Measurements from ENCODE around the gene TADA2B. TPM values are rescaled to one million over a fixed set of nuclear protein-coding genes. Genes with fewer than 3 reads are reported as not detected.
A peak's percentile ranks its signal among the peaks of the same experiment; 100 is the strongest.

Gene TADA2B
- total and polyA plus RNA-seq, 2 of the 4 experiments (the other 2 are of a cell fraction) = 6.1 to 8.6 TPM

- peak; percentile 31; the same call in 1 of the 2 replicates for ATAC-seq (ENCODE audit: low read depth)
- Histone ChIP-seq H3K56ac (ENCODE audit: extremely low read depth, insufficient read depth, low read length) (no peak overlapping the region), H3K4me1 (ENCODE audit: control insufficient read depth, insufficient read depth, low read length) (no peaks in the 10 kb centered on the region), H3K9me1 (ENCODE audit: insufficient read depth, low read length) (peaks cover 5% of the 10 kb centered on the region), H3K36me3 (ENCODE audit: control insufficient read depth, insufficient read depth, low read length) (peaks cover 42% of the 10 kb centered on the region), H3K9me3 (ENCODE audit: control insufficient read depth, insufficient read depth, low read length) (no peaks in the 10 kb centered on the region), H4K8ac (ENCODE audit: low read depth in 2 of 2, low read length in 2 of 2) (no peak overlapping the region), H3K14ac (replicated peaks; ENCODE audit: low read depth, low read length) (no peak overlapping the region), H3K27me3 (ENCODE audit: control insufficient read depth, insufficient read depth, low read length) (no peaks in the 10 kb centered on the region), H2BK5ac (ENCODE audit: low read depth, low read length, poor library complexity, severe bottlenecking) (peak overlapping the region; percentile 7), H2AK5ac (ENCODE audit: low read depth, low read length) (no peak overlapping the region), H3K9ac (ENCODE audit: low read depth, low read length) (no peak overlapping the region), H2BK120ac (ENCODE audit: low read depth, low read length) (no peak overlapping the region), H4K20me1 (ENCODE audit: insufficient read depth, low read length) (peaks cover 37% of the 10 kb centered on the region), H3K4ac (ENCODE audit: low read depth, low read length) (no peak overlapping the region), H4K5ac (ENCODE audit: low read depth, low read length) (no peak overlapping the region), H2BK20ac (ENCODE audit: low read depth, low read length) (no peak overlapping the region), H4K91ac (ENCODE audit: insufficient read depth, low read depth, low read length) (no peak overlapping the region), H2AFZ (replicated peaks; ENCODE audit: low read length, poor library complexity) (peak overlapping the region; percentile 3), H3K18ac (ENCODE audit: low read depth, low read length) (no peak overlapping the region), H3K4me2 (ENCODE audit: low read depth, low read length) (no peak overlapping the region), H3K27ac (ENCODE audit: insufficient read depth, low read length) (no peak overlapping the region; the same call in 1 of the 2 replicates), H2BK15ac (ENCODE audit: low read depth, low read length) (no peak overlapping the region), H3K4me3 (ENCODE audit: insufficient read depth, low read depth, low read length) (no peak overlapping the region), H3K23ac (ENCODE audit: low read depth, low read length) (no peak overlapping the region), H3K79me1 (ENCODE audit: low read depth in 1 of 2, low read length in 2 of 2) (peaks cover 35 to 68% of the 10 kb centered on the region in 2 experiments), H2AK9ac (replicated peaks; ENCODE audit: low read depth, low read length, poor library complexity) (peak overlapping the region; percentile 33)
- peak; percentile 69 for DNase-seq
- dilution Hi-C loops (cut with HindIII; ENCODE audit: low sequenced_read_pairs, unreplicated experiment) = no loop called here
- ChIA-PET CTCF (no interaction called here), POLR2A (ENCODE audit: unreplicated experiment) (no interaction called here)
- intact Hi-C loops (cut with micrococcal nuclease) = no loop called here
- TF ChIP-seq RAD21 (IDR thresholded peaks at IDR 0.05; ENCODE audit: low read length) = no peak
- no peak for TF ChIP-seq CTCF (conservative IDR thresholded peaks at IDR 0.05; ENCODE audit: low read depth, low read length)
- no peak for TF ChIP-seq ELK1 (IDR thresholded peaks at IDR 0.05; ENCODE audit: borderline replicate concordance, low read depth, low read length)
- no peak for TF ChIP-seq FOS (IDR thresholded peaks at IDR 0.05; ENCODE audit: low read depth, low read length)
- TF ChIP-seq MAFK (IDR thresholded peaks at IDR 0.05; ENCODE audit: low read depth, low read length) = no peak
- no peak for TF ChIP-seq RFX5 (IDR thresholded peaks at IDR 0.05; ENCODE audit: low read depth, low read length)
- TF ChIP-seq BHLHE40 (IDR thresholded peaks at IDR 0.05; ENCODE audit: low read depth, low read length) = no peak
- no peak for TF ChIP-seq NFE2L2 (IDR thresholded peaks at IDR 0.05; ENCODE audit: low read depth, low read length)
- no peak for TF ChIP-seq SMC3 (IDR thresholded peaks at IDR 0.05; ENCODE audit: low read depth, low read length)
- no peak for TF ChIP-seq CEBPB (IDR thresholded peaks at IDR 0.05; ENCODE audit: low read depth, low read length)
- in situ Hi-C loops (cut with MboI; ENCODE audit: low sequenced_read_pairs) = no loop called here
- BruUV-seq (replicated peaks) = TSS peak; percentile 23
- WGBS, 2 experiments (ENCODE audit: extremely low coverage in 2 of 2, insufficient read length in 1 of 2) = 94% methylated on average over 20 of the region's 31 CpGs; no CpG with 5 or more reads in 1 of the 2 experiments
These were observed 12.2 kb downstream of the TADA2B start for GRCh38 chr4:7055111-7055989.

All from IMR-90 (cell line).